IPS-18a (cell line): Measurements from ENCODE around the gene IRX3.

Experiments
- H3K27ac ChIP-seq: one replicate; pipeline ENCODE4 v1.5.1; 2013; ENCODE audit warnings: low read length
- H3K27me3 ChIP-seq: one replicate; pipeline ENCODE4 v1.6.1; 2013; ENCODE audit warnings: mild to moderate bottlenecking, low read length; ENCODE audit not compliant: control insufficient read depth, insufficient read depth
- H3K36me3 ChIP-seq: one replicate; pipeline ENCODE4 v1.6.1; 2013; ENCODE audit warnings: low read depth, low read length; ENCODE audit not compliant: control insufficient read depth
- H3K4me1 ChIP-seq: one replicate; pipeline ENCODE4 v1.6.1; 2013; ENCODE audit warnings: low read depth, low read length; ENCODE audit not compliant: control insufficient read depth
- H3K4me3 ChIP-seq: one replicate; pipeline ENCODE4 v1.5.1; 2013; ENCODE audit warnings: low read length
- H3K9ac ChIP-seq: one replicate; pipeline ENCODE4 v1.6.1; 2013; ENCODE audit warnings: mild to moderate bottlenecking, low read length, moderate library complexity
- H3K9me3 ChIP-seq: one replicate; pipeline ENCODE4 v1.6.1; 2013; ENCODE audit warnings: low read depth, low read length; ENCODE audit not compliant: control insufficient read depth

Gene IRX3

GRCh38 chr16:54286366-54287130 lies at the start of gene IRX3:
Gene IRX3 (minus strand): TSS chr16:54286787. CDS start chr16:54286050, 737 bp downstream.
- Histone ChIP-seq H3K27ac (no peak within 1 kb of the TSS), H3K9ac (peak within 1 kb of the TSS; percentile 43), H3K4me3 (peak within 1 kb of the TSS; percentile 91), H3K4me1 (peaks cover 23% of the 10 kb centered on the region), H3K9me3 (no peaks in the 10 kb centered on the region), H3K36me3 (no peaks in the 10 kb centered on the region), H3K27me3 (peaks cover 85% of the 10 kb centered on the region)

DNA sequence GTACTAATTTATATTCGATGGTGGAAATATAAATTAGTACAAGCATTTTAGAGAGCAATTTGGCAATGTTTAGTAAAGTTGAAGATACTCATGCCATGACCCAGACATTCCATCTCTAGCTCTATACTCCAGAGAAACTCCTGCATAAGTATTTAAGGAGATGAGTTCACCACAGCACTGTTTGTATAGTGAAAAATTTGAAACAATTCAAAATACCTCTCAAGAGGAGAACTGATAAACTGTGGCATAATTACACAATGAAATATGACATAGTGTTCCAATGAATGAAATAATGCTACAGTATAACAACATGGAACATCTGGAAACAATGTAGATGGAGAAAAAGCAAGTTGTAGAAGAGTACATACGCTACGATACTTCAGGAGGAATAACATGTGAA lies 48.6 kb upstream of the IRX3 start:
- H3K4me1 ChIP-seq = peaks cover 26% of the 10 kb centered on the region
- H3K9me3 ChIP-seq = no peaks in the 10 kb centered on the region
- H3K4me3 ChIP-seq = no peak overlapping the region
- H3K9ac ChIP-seq = no peak overlapping the region
- no peaks in the 10 kb centered on the region for H3K36me3 ChIP-seq
- peaks cover 2% of the 10 kb centered on the region for H3K27me3 ChIP-seq
- no peak overlapping the region for H3K27ac ChIP-seq

DNA sequence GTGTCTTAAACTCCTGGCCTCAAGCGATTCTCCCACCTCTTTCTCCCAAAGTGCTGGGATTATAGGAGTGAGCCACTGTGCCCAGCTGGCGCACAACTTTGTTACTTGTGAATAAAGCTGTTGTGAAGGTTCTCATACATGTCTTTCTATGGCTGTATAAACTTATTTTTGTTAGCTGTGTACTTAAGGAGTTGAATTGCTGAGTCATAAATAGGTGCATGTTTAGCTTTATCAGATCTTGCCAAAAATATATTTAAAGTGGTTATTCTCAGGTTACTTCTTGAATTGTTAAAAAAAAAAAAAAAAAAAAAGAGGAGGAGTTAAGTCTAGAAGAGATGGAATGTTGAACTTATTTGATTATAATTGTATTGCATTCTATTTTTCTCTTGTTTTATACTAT lies 47.6 kb upstream of the IRX3 start:
- Histone ChIP-seq H3K4me3 (no peak overlapping the region), H3K9ac (no peak overlapping the region), H3K4me1 (peaks cover 30% of the 10 kb centered on the region), H3K27me3 (peaks cover 12% of the 10 kb centered on the region), H3K9me3 (no peaks in the 10 kb centered on the region), H3K36me3 (no peaks in the 10 kb centered on the region), H3K27ac (no peak overlapping the region)

GRCh38 chr16:54331241-54332002 lies 44.8 kb upstream of the IRX3 start:
- Histone ChIP-seq H3K9ac (no peak overlapping the region), H3K27me3 (peaks cover 24% of the 10 kb centered on the region), H3K4me3 (no peak overlapping the region), H3K9me3 (no peaks in the 10 kb centered on the region), H3K4me1 (peaks cover 29% of the 10 kb centered on the region), H3K27ac (no peak overlapping the region), H3K36me3 (no peaks in the 10 kb centered on the region)

GRCh38 chr16:54327609-54328008 lies 41.0 kb upstream of the IRX3 start:
- peaks cover 24% of the 10 kb centered on the region for H3K27me3 ChIP-seq
- no peak overlapping the region for H3K4me3 ChIP-seq
- no peaks in the 10 kb centered on the region for H3K9me3 ChIP-seq

GRCh38 chr16:54326266-54326662 lies 39.7 kb upstream of the IRX3 start:
- Histone ChIP-seq H3K9me3 (no peaks in the 10 kb centered on the region), H3K4me3 (no peak overlapping the region), H3K36me3 (no peaks in the 10 kb centered on the region), H3K4me1 (peaks cover 18% of the 10 kb centered on the region), H3K27me3 (peaks cover 24% of the 10 kb centered on the region), H3K27ac (no peak overlapping the region), H3K9ac (no peak overlapping the region)

More at GRCh38 chr16:54327609-54328008, 41.0 kb upstream of the IRX3 start:
- Histone ChIP-seq H3K27ac (no peak overlapping the region), H3K36me3 (no peaks in the 10 kb centered on the region), H3K4me1 (peaks cover 20% of the 10 kb centered on the region), H3K9ac (no peak overlapping the region)

DNA sequence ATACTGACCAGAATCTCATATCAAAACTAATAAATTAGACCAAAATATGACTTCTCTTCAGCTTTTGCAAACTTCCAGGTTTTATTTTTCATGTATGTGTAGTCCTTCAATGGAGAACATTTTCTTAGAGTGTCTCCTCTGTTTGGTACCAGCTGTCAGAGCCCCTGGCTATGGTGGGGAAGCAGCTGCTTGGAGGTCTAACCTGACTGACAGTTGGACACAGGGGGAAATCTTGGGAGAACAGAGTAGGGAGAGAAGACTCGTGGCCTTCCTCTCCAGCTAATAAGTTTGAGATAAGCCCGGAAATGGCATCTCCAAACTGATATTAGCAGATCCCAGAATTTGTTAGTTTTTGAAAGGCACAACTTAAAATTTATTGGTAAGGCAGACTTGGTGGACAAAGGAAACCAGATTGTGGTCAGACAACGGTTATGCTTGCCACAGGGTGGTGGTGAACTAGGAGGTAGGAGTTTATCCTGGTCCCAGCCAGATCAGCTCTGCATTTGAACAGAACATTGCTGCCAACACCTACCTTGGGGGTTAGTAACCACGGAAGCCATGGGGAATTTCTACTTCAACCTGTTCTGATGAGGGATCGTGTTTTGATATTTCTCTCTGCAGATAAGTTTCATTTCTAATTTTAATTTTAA lies 39.2 kb upstream of the IRX3 start:
- Histone ChIP-seq H3K4me1 (peaks cover 19% of the 10 kb centered on the region), H3K36me3 (no peaks in the 10 kb centered on the region), H3K27me3 (peaks cover 24% of the 10 kb centered on the region), H3K9ac (no peak overlapping the region), H3K27ac (no peak overlapping the region), H3K4me3 (no peak overlapping the region), H3K9me3 (no peaks in the 10 kb centered on the region)

DNA sequence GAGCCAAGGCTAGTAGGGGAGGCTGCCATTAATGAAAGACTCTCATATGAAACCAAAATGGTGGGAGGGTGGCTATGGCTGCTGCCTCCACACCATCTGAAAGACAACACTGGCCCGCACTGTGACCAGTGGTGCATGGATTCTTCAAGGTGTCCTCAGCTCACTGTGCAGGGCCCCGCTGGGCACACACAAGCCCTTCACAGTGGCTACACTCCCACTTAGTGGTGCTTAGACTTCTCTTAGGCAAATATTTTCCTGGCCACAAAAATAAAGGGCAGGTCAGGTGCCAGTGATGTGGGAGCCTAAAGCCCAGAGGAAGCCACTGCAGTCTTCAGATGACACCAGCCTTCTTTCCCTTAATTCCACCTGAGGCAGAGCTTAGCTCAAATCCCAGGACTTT lies 38.1 kb upstream of the IRX3 start:
- no peaks in the 10 kb centered on the region for H3K36me3 ChIP-seq
- H3K4me1 ChIP-seq = peaks cover 17% of the 10 kb centered on the region
- no peak overlapping the region for H3K27ac ChIP-seq
- H3K4me3 ChIP-seq = no peak overlapping the region
- H3K9ac ChIP-seq = no peak overlapping the region
- peaks cover 17% of the 10 kb centered on the region for H3K27me3 ChIP-seq
- no peaks in the 10 kb centered on the region for H3K9me3 ChIP-seq

GRCh38 chr16:54320697-54321340 lies 34.2 kb upstream of the IRX3 start:
- no peaks in the 10 kb centered on the region for H3K9me3 ChIP-seq
- H3K9ac ChIP-seq = no peak overlapping the region
- H3K27ac ChIP-seq = no peak overlapping the region
- no peaks in the 10 kb centered on the region for H3K36me3 ChIP-seq
- H3K4me1 ChIP-seq = peaks cover 17% of the 10 kb centered on the region
- no peaks in the 10 kb centered on the region for H3K27me3 ChIP-seq
- no peak overlapping the region for H3K4me3 ChIP-seq

DNA sequence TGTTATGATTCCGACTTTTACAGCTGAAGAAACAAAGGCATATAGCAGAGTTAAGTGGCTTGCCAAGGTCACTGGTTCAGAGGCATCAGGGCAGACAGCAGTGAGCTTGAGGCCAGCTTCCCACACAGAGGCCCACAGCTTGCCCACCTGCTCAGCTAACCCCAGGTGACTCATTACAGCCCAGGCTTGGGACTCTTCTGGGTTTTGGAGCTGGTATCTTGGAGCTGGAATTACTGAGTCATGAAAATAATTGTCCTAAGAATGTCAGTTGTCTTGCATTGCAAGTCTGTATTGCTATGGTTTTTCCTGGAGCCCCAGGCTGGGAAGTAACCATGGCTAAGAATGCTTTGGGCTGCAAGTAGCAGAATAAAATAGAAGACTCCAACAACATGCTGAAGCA lies 32.4 kb upstream of the IRX3 start:
- no peaks in the 10 kb centered on the region for H3K36me3 ChIP-seq
- no peak overlapping the region for H3K4me3 ChIP-seq
- H3K9me3 ChIP-seq = no peaks in the 10 kb centered on the region
- peaks cover 17% of the 10 kb centered on the region for H3K4me1 ChIP-seq
- no peaks in the 10 kb centered on the region for H3K27me3 ChIP-seq
- H3K9ac ChIP-seq = no peak overlapping the region
- no peak overlapping the region for H3K27ac ChIP-seq

DNA sequence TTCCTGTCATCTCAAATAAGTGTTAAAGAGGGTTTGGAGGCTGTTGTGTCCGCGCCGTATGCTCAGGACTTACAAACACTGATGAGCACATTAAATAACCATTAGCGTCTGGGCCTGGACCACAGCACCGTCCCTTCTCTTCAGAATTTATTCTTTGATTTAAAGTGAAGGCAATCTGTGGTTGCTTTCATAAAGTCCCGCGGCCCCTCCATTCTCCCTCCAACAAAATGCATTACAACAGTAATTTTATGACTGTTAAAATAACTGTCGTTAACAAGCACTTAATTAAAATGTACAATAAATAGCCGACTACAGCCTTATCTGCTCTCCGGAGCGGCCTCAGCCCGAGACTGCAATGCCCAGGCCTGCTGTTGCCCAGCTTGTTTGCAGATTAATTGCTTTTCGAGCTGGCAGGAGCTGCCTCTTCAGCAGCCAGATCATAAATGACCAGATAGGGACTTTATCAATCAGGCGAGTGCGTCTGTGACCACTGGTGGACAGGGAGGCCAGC lies 30.6 kb upstream of the IRX3 start:
- no peaks in the 10 kb centered on the region for H3K36me3 ChIP-seq
- no peak overlapping the region for H3K4me3 ChIP-seq
- H3K27ac ChIP-seq = no peak overlapping the region
- H3K4me1 ChIP-seq = peaks cover 17% of the 10 kb centered on the region
- no peaks in the 10 kb centered on the region for H3K27me3 ChIP-seq
- no peaks in the 10 kb centered on the region for H3K9me3 ChIP-seq
- no peak overlapping the region for H3K9ac ChIP-seq
